Endothelial cell of umbilical vein (primary cell): ENCODE measurements around the gene DCK. TPM values are rescaled to one million over a fixed set of nuclear protein-coding genes. Genes with fewer than 3 reads are reported as not detected.

Source experiments
- BruUV-seq: library from RNA; stranded (reverse); fragments of 400-500 nt; replicated peaks from 2 replicates; lab custom pipeline; 2021; lab: Mats Ljungman, UMichigan
- CTCF ChIA-PET: fragments of 300-600, 350-600 bp; sonication (Branson Sonifier 250); formaldehyde crosslinking; loops from one replicate; lab custom pipeline; 2021; ENCODE audit warnings: antibody characterized with exemption, inconsistent platforms; lab: Charles Lee
- POLR2A ChIA-PET: fragments of 300-600, 350-600 bp; sonication (Branson Sonifier 250); formaldehyde crosslinking; loops from one replicate; lab custom pipeline; 2021; ENCODE audit warnings: antibody characterized with exemption, inconsistent platforms; lab: Charles Lee
- DNase-seq: peaks from one replicate; pipeline ENCODE4 v3.0.0-alpha.2; 2011; ENCODE audit warnings: low read depth, low spot score
- FAIRE-seq: peaks from 2 replicates; lab custom pipeline; 2011; peaks lifted over from hg19 to GRCh38; lab: Jason Lieb, UNC
- H2AFZ ChIP-seq: 2 replicates; pipeline ENCODE4 v1.6.0; 2012; ENCODE audit warnings: low read depth, low read length, control low read depth, inconsistent platforms
- H3K27ac ChIP-seq: 2 replicates; pipeline ENCODE4 v1.5.1; 2011; ENCODE audit warnings: low read depth, mild to moderate bottlenecking, control low read depth, low read length, moderate library complexity; ENCODE audit not compliant: insufficient read depth
- H3K27me3 ChIP-seq, 2 experiments: 2 replicates each; pipeline versions ENCODE4 v1.6.0 to v1.6.1; 2011; ENCODE audit warnings: low read length in 2 of 2, mixed read lengths in 1 of 2; ENCODE audit not compliant: control insufficient read depth in 2 of 2, insufficient read depth in 2 of 2
- H3K36me3 ChIP-seq, 2 experiments: 2 replicates in 1 of 2; 3 replicates in 1 of 2; pipeline ENCODE4 v1.5.1; 2011; ENCODE audit warnings: low read length in 2 of 2, mild to moderate bottlenecking in 1 of 2, moderate library complexity in 1 of 2; ENCODE audit not compliant: control insufficient read depth in 2 of 2, insufficient read depth in 2 of 2; ENCODE audit errors: extremely low read depth in 1 of 2
- H3K4me1 ChIP-seq: 3 replicates; pipeline ENCODE4 v1.5.1; 2011; ENCODE audit warnings: mild to moderate bottlenecking, low read length; ENCODE audit not compliant: control insufficient read depth, insufficient read depth; ENCODE audit errors: extremely low read depth
- H3K4me2 ChIP-seq: 2 replicates; pipeline ENCODE4 v1.6.1; 2011; ENCODE audit warnings: low read length, control low read depth, mixed read lengths; ENCODE audit not compliant: insufficient read depth
- H3K4me3 ChIP-seq, 3 experiments: fragments of 200-600 bp in 1 of 3; sonication (generic), shearing (Covaris generic) in 1 of 3; replicated peaks in 1 of 3; 2 replicates each; pipeline ENCODE4 v1.5.1; 2011 to 2016; ENCODE audit warnings: control low read depth in 3 of 3, low read length in 3 of 3, mild to moderate bottlenecking in 2 of 3, inconsistent platforms in 1 of 3, low read depth in 1 of 3, moderate library complexity in 1 of 3; ENCODE audit not compliant: insufficient read depth in 1 of 3
- H3K79me2 ChIP-seq: 2 replicates; pipeline ENCODE4 v1.6.0; 2012; ENCODE audit warnings: low read length, inconsistent platforms; ENCODE audit not compliant: control insufficient read depth, insufficient read depth
- H3K9ac ChIP-seq: replicated peaks from 2 replicates; pipeline ENCODE3; 2011; ENCODE audit warnings: low read length, control low read depth; ENCODE audit not compliant: insufficient read depth; ENCODE audit errors: extremely low read depth
- H3K9me1 ChIP-seq: replicated peaks from 3 replicates; pipeline ENCODE4 v1.6.0; 2011; ENCODE audit warnings: mild to moderate bottlenecking, low read length; ENCODE audit not compliant: control insufficient read depth, insufficient read depth; ENCODE audit errors: extremely low read depth
- H3K9me3 ChIP-seq: replicated peaks from 2 replicates; pipeline ENCODE4 v1.5.1; 2012; ENCODE audit warnings: low read length, inconsistent platforms; ENCODE audit not compliant: control insufficient read depth, insufficient read depth
- H4K20me1 ChIP-seq: replicated peaks from 2 replicates; pipeline ENCODE3; 2011; ENCODE audit warnings: mild to moderate bottlenecking, low read length; ENCODE audit not compliant: control insufficient read depth, insufficient read depth; ENCODE audit errors: extremely low read depth
- EZH2 ChIP-seq: IDR thresholded peaks from 2 replicates; pipeline ENCODE4 v1.6.1; 2012; ENCODE audit warnings: borderline replicate concordance, low read depth, mild to moderate bottlenecking, moderate library complexity, low read length, inconsistent platforms; ENCODE audit not compliant: severe bottlenecking
- FOS ChIP-seq: IDR thresholded peaks from 2 replicates; pipeline ENCODE4 v1.6.1; 2011; ENCODE audit warnings: mild to moderate bottlenecking, low read length, moderate library complexity, borderline replicate concordance; ENCODE audit not compliant: insufficient read depth
- JUN ChIP-seq: IDR thresholded peaks from 2 replicates; pipeline ENCODE4 v1.6.1; 2011; ENCODE audit warnings: borderline replicate concordance, low read depth; ENCODE audit not compliant: insufficient read length, insufficient read depth
- MYC ChIP-seq: IDR thresholded peaks from one replicate; pipeline ENCODE4 v1.6.1; 2011; ENCODE audit warnings: mild to moderate bottlenecking, low read depth, low read length
- POLR2A ChIP-seq: IDR thresholded peaks from 2 replicates; pipeline ENCODE4 v1.6.1; 2012; ENCODE audit warnings: low read depth, mild to moderate bottlenecking, control low read depth, low read length
- POLR2AphosphoS5 ChIP-seq: IDR thresholded peaks from 2 replicates; pipeline ENCODE4 v1.6.1; 2012; ENCODE audit warnings: low read depth, mild to moderate bottlenecking, control low read depth, low read length, moderate library complexity; ENCODE audit not compliant: insufficient read depth
- dilution Hi-C: fragments of 300-500 bp; cut with MboI; formaldehyde crosslinking; loops from one replicate; pipeline ENCODE4 v1.15.0; 2019; ENCODE audit warnings: low sequenced_read_pairs; ENCODE audit not compliant: extremely low pct_ligation_motif_present
- intact Hi-C: fragments of 100-400 bp; cut with micrococcal nuclease; formaldehyde crosslinking; loops from one replicate; pipeline ENCODE4 v1.10.0; 2022
- polyA plus RNA-seq, 4 experiments: library from polyadenylated mRNA; depleted of rRNA in 3 of 4; stranded (reverse) in 3 of 4; unstranded in 1 of 4; fragments of >200 nt; gene quantifications; 2 replicates each; pipeline versions ENCODE4 v1.2.1 to v1.2.3, GENCODE V29; 2011 to 2012; ENCODE audit warnings: missing spikeins in 1 of 4
- total RNA-seq: library from RNA; stranded (reverse); gene quantifications from 2 replicates; pipeline ENCODE4 v1.2.3, GENCODE V29; 2021
- TF ChIP-seq, protein P1 (sequence below): IDR thresholded peaks from 2 replicates; pipeline ENCODE4 v1.6.1; 2011; ENCODE audit not compliant: insufficient read depth, insufficient read length
- TF ChIP-seq, protein P2 (sequence below), 2 donors: IDR thresholded peaks; 1 replicate in 1 of 2; 2 replicates in 1 of 2; pipeline ENCODE4 v1.5.1; 2011; ENCODE audit warnings: low read length in 2 of 2, mild to moderate bottlenecking in 2 of 2, moderate library complexity in 2 of 2, control low read depth in 1 of 2, inconsistent platforms in 1 of 2, low read depth in 1 of 2; ENCODE audit not compliant: insufficient read depth in 1 of 2; ENCODE audit errors: extremely low read depth in 1 of 2

The DCK gene
- total and polyA plus RNA-seq, 2 donors (not counting 3 experiments of a cell fraction or from before 2014, with no cell fraction given), result 4.8 to 19.9 TPM

DNA sequence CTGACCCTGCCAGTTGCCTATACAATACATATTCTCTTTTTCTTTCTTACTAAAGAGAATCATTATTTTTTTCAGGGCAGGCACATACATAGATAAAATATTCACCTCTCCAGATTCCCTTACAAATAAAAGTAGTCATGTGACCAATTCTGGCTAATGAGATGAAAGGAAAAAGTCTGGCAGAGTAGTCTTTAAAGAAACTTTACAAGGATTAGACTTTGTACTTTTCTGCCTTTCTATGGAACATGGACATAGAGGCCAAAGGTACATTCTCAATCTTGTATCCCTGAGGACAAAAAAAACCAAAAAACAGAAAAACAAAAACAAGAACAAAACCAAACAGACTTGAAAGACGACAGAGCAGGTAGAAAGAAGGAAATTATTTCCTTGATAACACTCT is 75.6 kb downstream of the DCK start:
- no peaks in the 10 kb centered on the region for H3K36me3 ChIP-seq
- no peak overlapping the region for H3K27ac ChIP-seq
- no peak for TF ChIP-seq JUN
- TF ChIP-seq POLR2A, result no peak
- TF ChIP-seq FOS, result no peak
- TF ChIP-seq, protein P1, sequence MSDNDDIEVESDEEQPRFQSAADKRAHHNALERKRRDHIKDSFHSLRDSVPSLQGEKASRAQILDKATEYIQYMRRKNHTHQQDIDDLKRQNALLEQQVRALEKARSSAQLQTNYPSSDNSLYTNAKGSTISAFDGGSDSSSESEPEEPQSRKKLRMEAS, result no peak
- no peak for TF ChIP-seq MYC
- no peak for TF ChIP-seq EZH2
- H3K9me1 ChIP-seq, result no peaks in the 10 kb centered on the region
- intact Hi-C loops, result no loop called here
- no peaks in the 10 kb centered on the region for H3K79me2 ChIP-seq
- BruUV-seq, result no TSS peak
- dilution Hi-C loops, result no loop called here
- ChIA-PET POLR2A (no interaction called here), CTCF (no interaction called here)
- H4K20me1 ChIP-seq, result no peaks in the 10 kb centered on the region
- no peaks in the 10 kb centered on the region for H3K9me3 ChIP-seq
- H3K4me1 ChIP-seq, result no peaks in the 10 kb centered on the region
- DNase-seq (no peak), FAIRE-seq (no peak)
- no peak overlapping the region for H3K4me2 ChIP-seq
- H3K9ac ChIP-seq, result no peak overlapping the region
- H2AFZ ChIP-seq, result no peak overlapping the region
- peaks cover 0 to 4% of the 10 kb centered on the region in 2 experiments for H3K27me3 ChIP-seq
- no peak overlapping the region for H3K4me3 ChIP-seq

DNA sequence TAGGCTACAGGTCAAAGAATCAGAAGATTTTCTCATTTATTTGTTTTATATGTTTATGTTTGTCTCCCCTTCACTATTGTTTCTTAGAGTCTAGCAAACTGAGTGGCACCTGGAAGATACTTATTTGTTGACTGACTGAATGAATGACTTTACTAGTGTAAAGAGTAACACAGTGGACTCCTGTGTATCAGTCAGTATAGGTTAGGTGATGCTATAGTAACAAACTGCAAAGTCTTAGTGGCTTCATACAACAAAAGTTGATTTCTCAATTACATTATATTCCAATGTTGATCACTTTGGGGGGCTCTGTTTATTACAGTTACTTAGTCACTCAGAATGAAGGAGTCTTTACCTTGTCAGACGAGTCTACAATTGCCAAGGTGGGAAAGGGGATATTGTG is 76.6 kb downstream of the DCK start:
- H3K9ac ChIP-seq, result no peak overlapping the region
- no peaks in the 10 kb centered on the region for H4K20me1 ChIP-seq
- H3K9me1 ChIP-seq, result no peaks in the 10 kb centered on the region
- H3K9me3 ChIP-seq, result no peaks in the 10 kb centered on the region
- peaks cover 0 to 4% of the 10 kb centered on the region in 2 experiments for H3K27me3 ChIP-seq
- intact Hi-C loops (no loop called here), dilution Hi-C loops (no loop called here)
- ChIA-PET CTCF (no interaction called here), POLR2A (no interaction called here)
- H3K4me2 ChIP-seq, result no peak overlapping the region
- no peaks in the 10 kb centered on the region for H3K36me3 ChIP-seq
- DNase-seq, result no peak
- FAIRE-seq, result no peak
- no peaks in the 10 kb centered on the region for H3K79me2 ChIP-seq
- H3K4me1 ChIP-seq, result no peaks in the 10 kb centered on the region
- no peak overlapping the region for H3K4me3 ChIP-seq
- TF ChIP-seq MYC (no peak), EZH2 (no peak), POLR2AphosphoS5 (no peak), POLR2A (no peak), JUN (no peak)
- TF ChIP-seq, protein P2, sequence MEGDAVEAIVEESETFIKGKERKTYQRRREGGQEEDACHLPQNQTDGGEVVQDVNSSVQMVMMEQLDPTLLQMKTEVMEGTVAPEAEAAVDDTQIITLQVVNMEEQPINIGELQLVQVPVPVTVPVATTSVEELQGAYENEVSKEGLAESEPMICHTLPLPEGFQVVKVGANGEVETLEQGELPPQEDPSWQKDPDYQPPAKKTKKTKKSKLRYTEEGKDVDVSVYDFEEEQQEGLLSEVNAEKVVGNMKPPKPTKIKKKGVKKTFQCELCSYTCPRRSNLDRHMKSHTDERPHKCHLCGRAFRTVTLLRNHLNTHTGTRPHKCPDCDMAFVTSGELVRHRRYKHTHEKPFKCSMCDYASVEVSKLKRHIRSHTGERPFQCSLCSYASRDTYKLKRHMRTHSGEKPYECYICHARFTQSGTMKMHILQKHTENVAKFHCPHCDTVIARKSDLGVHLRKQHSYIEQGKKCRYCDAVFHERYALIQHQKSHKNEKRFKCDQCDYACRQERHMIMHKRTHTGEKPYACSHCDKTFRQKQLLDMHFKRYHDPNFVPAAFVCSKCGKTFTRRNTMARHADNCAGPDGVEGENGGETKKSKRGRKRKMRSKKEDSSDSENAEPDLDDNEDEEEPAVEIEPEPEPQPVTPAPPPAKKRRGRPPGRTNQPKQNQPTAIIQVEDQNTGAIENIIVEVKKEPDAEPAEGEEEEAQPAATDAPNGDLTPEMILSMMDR (IDR thresholded peaks at IDR 0.05; ENCODE audit: extremely low read depth in 1 of 2, insufficient read depth in 1 of 2, low read depth in 1 of 2, low read length in 2 of 2), result no peak
- TF ChIP-seq, protein P1, result no peak
- no TSS peak for BruUV-seq
- no peak overlapping the region for H3K27ac ChIP-seq
- no peak overlapping the region for H2AFZ ChIP-seq
